HCT116 (cell line): ENCODE results near the gene CD72. TPM values are rescaled to one million over a fixed set of nuclear protein-coding genes. Genes with fewer than 3 reads are reported as not detected.
"Not testable (repeated sequence)": the region's sequence is repeated elsewhere in the genome, so short reads cannot be mapped to it uniquely, and the experiment has no call there.

Experiments used
- ATAC-seq: fragments of 200-7000 bp; cut with Tn5 transposase; 2 replicates; pipeline ENCODE4 v1.9.1; 2020; ENCODE audit warnings: mild to moderate bottlenecking, moderate library complexity
- BruUV-seq: library from RNA; stranded (reverse); fragments of 400-500 nt; replicated peaks from 2 replicates; lab custom pipeline; 2021; lab: Mats Ljungman, UMichigan
- CTCF ChIA-PET: fragments of 300-600 bp; sonication (Branson Sonifier 250); formaldehyde crosslinking; loops from one replicate; lab custom pipeline; 2021; ENCODE audit warnings: antibody characterized with exemption; lab: Charles Lee
- POLR2A ChIA-PET: fragments of 300-600, 350-600 bp; sonication (Branson Sonifier 250); formaldehyde crosslinking; loops from one replicate; lab custom pipeline; 2021; ENCODE audit warnings: antibody characterized with exemption; lab: Charles Lee
- RAD21 ChIA-PET, 2 experiments: fragments of 300-600 bp; sonication (Branson Sonifier 250); formaldehyde crosslinking; loops; one replicate each; lab custom pipeline; 2023; ENCODE audit warnings: low total read pairs in 2 of 2; ENCODE audit not compliant: uncharacterized antibody in 2 of 2, unreplicated experiment in 2 of 2, low non-redundant PET in 1 of 2; lab: Charles Lee
- DNase-seq: peaks from one replicate; pipeline ENCODE4 v3.0.0-alpha.2; 2010; ENCODE audit warnings: low read depth, low spot score
- H2AFZ ChIP-seq: fragments of 200-600 bp; shearing (Covaris generic), sonication (generic); 2 replicates; pipeline ENCODE4 v1.6.1; 2017; ENCODE audit warnings: low read depth, mixed run types, mixed read lengths, antibody characterized with exemption, low read length; ENCODE audit not compliant: poor library complexity, severe bottlenecking
- H3K27ac ChIP-seq: 2 replicates; pipeline ENCODE4 v1.5.1; 2012; ENCODE audit warnings: low read depth, low read length
- H3K27me3 ChIP-seq: fragments of 200-600 bp; sonication (generic); 2 replicates; pipeline ENCODE4 v1.6.1; 2016; ENCODE audit warnings: mixed run types, low read length, mixed read lengths; ENCODE audit not compliant: insufficient read depth
- H3K36me3 ChIP-seq, 2 experiments: fragments of 200-500 bp in 1 of 2; fragments of 200-600 bp in 1 of 2; sonication (Bioruptor generic) in 1 of 2; sonication (generic) in 1 of 2; 2 replicates each; pipeline versions ENCODE4 v1.5.1 to v1.6.1; 2014 to 2016; ENCODE audit warnings: low read length in 2 of 2, inconsistent platforms in 1 of 2, mixed read lengths in 1 of 2, mixed run types in 1 of 2; ENCODE audit not compliant: insufficient read depth in 2 of 2, control insufficient read depth in 1 of 2
- H3K4me1 ChIP-seq, 2 experiments: fragments of 200-600 bp in 1 of 2; sonication (generic) in 1 of 2; 2 replicates each; pipeline versions ENCODE4 v1.5.1 to v1.6.1; 2012 to 2017; ENCODE audit warnings: low read length in 2 of 2, inconsistent platforms in 1 of 2, mild to moderate bottlenecking in 1 of 2, mixed read lengths in 1 of 2, mixed run types in 1 of 2, moderate library complexity in 1 of 2; ENCODE audit not compliant: insufficient read depth in 2 of 2, control insufficient read depth in 1 of 2
- H3K4me2 ChIP-seq: fragments of 200-600 bp; sonication (generic); 2 replicates; pipeline ENCODE4 v1.6.1; 2017; ENCODE audit warnings: mixed run types, low read length, mixed read lengths
- H3K4me3 ChIP-seq, 2 experiments: fragments of 200-600 bp in 1 of 2; sonication (generic) in 1 of 2; replicated peaks in 1 of 2; 2 replicates each; pipeline ENCODE4 v1.5.1; 2011 to 2016; ENCODE audit warnings: low read length in 2 of 2, control low read depth in 1 of 2, low read depth in 1 of 2, mild to moderate bottlenecking in 1 of 2, mixed read lengths in 1 of 2, mixed run types in 1 of 2
- H3K79me2 ChIP-seq: fragments of 200-600 bp; sonication (generic); 2 replicates; pipeline ENCODE4 v1.6.1; 2017; ENCODE audit warnings: mild to moderate bottlenecking, mixed run types, low read length, moderate library complexity, mixed read lengths; ENCODE audit not compliant: insufficient read depth
- H3K9ac ChIP-seq: fragments of 200-600 bp; sonication (generic); 2 replicates; pipeline ENCODE4 v1.6.1; 2016; ENCODE audit warnings: low read length, mixed read lengths
- H3K9me2 ChIP-seq: fragments of 200-600 bp; sonication (generic), shearing (Covaris generic); 2 replicates; pipeline ENCODE4 v1.6.1; 2017; ENCODE audit warnings: mixed run types, mild to moderate bottlenecking, moderate library complexity; ENCODE audit not compliant: insufficient read depth
- H3K9me3 ChIP-seq, 2 experiments: fragments of 200-500 bp in 1 of 2; fragments of 200-600 bp in 1 of 2; sonication (Bioruptor generic) in 1 of 2; sonication (generic) in 1 of 2; 2 replicates each; pipeline ENCODE4 v1.6.1; 2014 to 2017; ENCODE audit warnings: low read length in 2 of 2, mixed read lengths in 2 of 2, inconsistent platforms in 1 of 2, low read depth in 1 of 2, mild to moderate bottlenecking in 1 of 2, mixed run types in 1 of 2, moderate library complexity in 1 of 2; ENCODE audit not compliant: control insufficient read depth in 1 of 2, insufficient read depth in 1 of 2
- H4K20me1 ChIP-seq: fragments of 200-600 bp; sonication (generic), shearing (Covaris generic); 2 replicates; pipeline ENCODE4 v1.6.1; 2017; ENCODE audit warnings: mixed run types, mild to moderate bottlenecking, moderate library complexity; ENCODE audit not compliant: insufficient read depth
- CBX3 ChIP-seq: IDR thresholded peaks from 2 replicates; pipeline ENCODE4 v1.6.1; 2012; ENCODE audit warnings: low read depth
- EGR1 ChIP-seq: IDR thresholded peaks from 2 replicates; pipeline ENCODE4 v1.6.1; 2012; ENCODE audit warnings: low read depth
- EZH2 ChIP-seq: fragments of 200-600 bp; sonication (generic); IDR thresholded peaks from 2 replicates; pipeline ENCODE4 v1.6.1; 2017; ENCODE audit warnings: antibody characterized with exemption, mixed run types
- EZH2phosphoT487 ChIP-seq: fragments of 200-600 bp; IDR thresholded peaks from 2 replicates; pipeline ENCODE4 v1.6.1; 2018; ENCODE audit warnings: antibody characterized with exemption, borderline replicate concordance
- JUND ChIP-seq: IDR thresholded peaks from 2 replicates; pipeline ENCODE4 v1.6.1; 2012
- POLR2AphosphoS5 ChIP-seq: IDR thresholded peaks from 2 replicates; pipeline ENCODE4 v1.6.1; 2011; ENCODE audit warnings: mild to moderate bottlenecking, low read depth, low read length, moderate library complexity
- SP1 ChIP-seq: IDR thresholded peaks from 2 replicates; pipeline ENCODE4 v1.6.1; 2012; ENCODE audit warnings: low read depth
- SRF ChIP-seq: IDR thresholded peaks from 2 replicates; pipeline ENCODE4 v1.6.1; 2012; ENCODE audit warnings: low read depth
- ZNF274 ChIP-seq: fragments of 200-500 bp; sonication (Bioruptor generic); IDR thresholded peaks from 2 replicates; pipeline ENCODE4 v1.6.1; 2014; ENCODE audit warnings: mild to moderate bottlenecking, low read depth, low read length, inconsistent platforms
- intact Hi-C: fragments of 100-400 bp; cut with micrococcal nuclease; formaldehyde crosslinking; loops from 2 replicates; pipeline ENCODE4 v1.10.0; 2022
- total RNA-seq: library from RNA; stranded (reverse); gene quantifications from one replicate; pipeline ENCODE4 v1.2.1, GENCODE V29; 2021; ENCODE audit not compliant: unreplicated experiment
- TF ChIP-seq, protein P1 (sequence below): IDR thresholded peaks from 2 replicates; pipeline ENCODE4 v1.6.1; 2012
- TF ChIP-seq, protein P2 (sequence below), 3 experiments: fragments of 200-600 bp in 1 of 3; sonication (generic) in 1 of 3; IDR thresholded peaks in 2 of 3; conservative IDR thresholded peaks in 1 of 3; 2 replicates each; pipeline ENCODE4 v1.5.1; 2012 to 2017; ENCODE audit warnings: low read depth in 2 of 3, low read length in 2 of 3, antibody characterized with exemption in 1 of 3, borderline replicate concordance in 1 of 3, control low read depth in 1 of 3, mild to moderate bottlenecking in 1 of 3, mixed read lengths in 1 of 3, mixed run types in 1 of 3, moderate library complexity in 1 of 3; ENCODE audit not compliant: insufficient read depth in 1 of 3

CD72 gene
- total RNA-seq, 1 experiment from 2014 or later: 1.6 TPM

DNA sequence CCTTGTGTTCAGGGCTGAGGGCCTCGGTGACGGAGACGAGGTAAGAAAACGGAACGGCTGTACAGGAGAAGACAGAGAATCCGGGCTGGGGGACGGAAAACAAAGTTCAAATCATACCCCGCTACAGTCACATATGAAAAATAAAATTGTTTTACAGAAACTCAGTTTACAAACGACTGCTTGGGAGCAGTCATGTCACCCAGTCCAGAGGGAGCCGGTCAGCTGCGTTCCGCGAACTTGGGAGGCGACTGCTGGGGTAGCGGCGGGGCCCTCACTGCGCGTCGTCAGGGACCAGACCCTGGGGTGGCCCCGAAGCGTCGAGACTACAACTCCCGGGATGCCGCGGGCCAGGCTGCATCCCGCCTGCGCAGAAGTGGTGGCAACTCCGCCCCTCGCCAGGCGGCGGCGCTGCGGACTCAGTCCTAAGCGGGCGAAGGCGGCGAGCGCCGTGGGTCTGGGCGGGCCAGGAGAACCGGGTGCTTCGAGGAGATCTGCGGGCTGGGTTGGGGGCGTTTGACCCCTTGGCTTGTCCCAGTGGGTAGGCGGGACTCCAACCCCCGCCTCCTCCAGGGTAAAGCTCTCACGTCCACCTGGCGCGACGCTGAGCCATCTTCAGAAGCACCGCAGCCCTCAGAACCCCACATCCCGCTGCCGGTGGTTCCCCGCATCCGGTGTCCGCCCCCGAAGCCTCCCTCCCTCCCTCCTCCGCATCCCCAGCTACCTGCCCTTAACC lies 28.5 kb upstream of the CD72 start (continued):
- TF ChIP-seq, protein P1, sequence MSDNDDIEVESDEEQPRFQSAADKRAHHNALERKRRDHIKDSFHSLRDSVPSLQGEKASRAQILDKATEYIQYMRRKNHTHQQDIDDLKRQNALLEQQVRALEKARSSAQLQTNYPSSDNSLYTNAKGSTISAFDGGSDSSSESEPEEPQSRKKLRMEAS: peak; percentile 46; the same call in 1 of the 2 replicates
- TF ChIP-seq EZH2phosphoT487 (no peak), ZNF274 (no peak)

DNA sequence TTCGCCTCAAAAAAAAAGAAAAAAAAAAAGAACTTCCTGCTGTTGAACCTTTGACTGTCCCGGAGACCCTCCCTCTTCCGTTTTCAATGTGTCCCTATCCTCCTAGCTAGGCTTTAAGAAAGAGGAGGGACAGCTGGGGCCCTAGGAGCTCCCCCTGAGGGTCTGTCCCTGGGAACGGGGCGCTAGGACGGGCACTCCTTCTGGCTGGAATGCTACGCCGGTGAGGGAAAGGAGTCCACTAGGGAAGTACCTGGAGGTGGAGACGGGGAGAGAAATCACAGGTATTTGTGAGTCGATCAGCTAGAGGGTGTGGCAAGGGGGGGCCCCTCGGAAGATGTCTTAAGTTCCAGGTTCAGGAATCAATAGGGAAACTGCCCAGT lies 27.9 kb upstream of the CD72 start:
- Histone ChIP-seq H3K79me2 (no peaks in the 10 kb centered on the region), H3K27ac (peak overlapping the region; percentile 56), H3K4me3 (peak overlapping the region; percentile 56 to 62), H3K9me3 (no peaks in the 10 kb centered on the region), H3K9ac (peak overlapping the region; percentile 52), H2AFZ (peak overlapping the region; percentile 49), H4K20me1 (no peaks in the 10 kb centered on the region), H3K4me2 (peak overlapping the region; percentile 78), H3K9me2 (no peaks in the 10 kb centered on the region), H3K36me3 (no peaks in the 10 kb centered on the region), H3K4me1 (peaks cover 6 to 20% of the 10 kb centered on the region in 2 experiments; a peak in 3 of 4 replicates)
- CTCF ChIA-PET: interaction anchor here (0.8 to 2.3 kb wide), 6 partner anchors 11 to 93 kb away, joined by 3 to 12 read pairs (median 4); partner anchors contain the start of genes CCDC107, CREB3, RMRP and TLN1
- DNase-seq: peak; percentile 22
- POLR2A ChIA-PET: interaction anchor here (1.7 kb wide), 1 partner anchor 11 kb away, joined by 6 read pairs; the partner anchor contains the start of genes CCDC107 and RMRP
- RAD21 ChIA-PET: interaction anchor here in 1 of 2 experiments (1.0 kb wide), 1 partner anchor 45 kb away, joined by 3 read pairs; no protein-coding TSS in a partner anchor
- peak; percentile 61 for ATAC-seq
- intact Hi-C loops: no loop called here
- BruUV-seq: TSS peak; percentile 71
- TF ChIP-seq CBX3: no peak
- TF ChIP-seq JUND: no peak
- TF ChIP-seq SRF: no peak
- TF ChIP-seq EZH2: no peak
- TF ChIP-seq, protein P2, sequence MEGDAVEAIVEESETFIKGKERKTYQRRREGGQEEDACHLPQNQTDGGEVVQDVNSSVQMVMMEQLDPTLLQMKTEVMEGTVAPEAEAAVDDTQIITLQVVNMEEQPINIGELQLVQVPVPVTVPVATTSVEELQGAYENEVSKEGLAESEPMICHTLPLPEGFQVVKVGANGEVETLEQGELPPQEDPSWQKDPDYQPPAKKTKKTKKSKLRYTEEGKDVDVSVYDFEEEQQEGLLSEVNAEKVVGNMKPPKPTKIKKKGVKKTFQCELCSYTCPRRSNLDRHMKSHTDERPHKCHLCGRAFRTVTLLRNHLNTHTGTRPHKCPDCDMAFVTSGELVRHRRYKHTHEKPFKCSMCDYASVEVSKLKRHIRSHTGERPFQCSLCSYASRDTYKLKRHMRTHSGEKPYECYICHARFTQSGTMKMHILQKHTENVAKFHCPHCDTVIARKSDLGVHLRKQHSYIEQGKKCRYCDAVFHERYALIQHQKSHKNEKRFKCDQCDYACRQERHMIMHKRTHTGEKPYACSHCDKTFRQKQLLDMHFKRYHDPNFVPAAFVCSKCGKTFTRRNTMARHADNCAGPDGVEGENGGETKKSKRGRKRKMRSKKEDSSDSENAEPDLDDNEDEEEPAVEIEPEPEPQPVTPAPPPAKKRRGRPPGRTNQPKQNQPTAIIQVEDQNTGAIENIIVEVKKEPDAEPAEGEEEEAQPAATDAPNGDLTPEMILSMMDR (IDR thresholded peaks at IDR 0.05 in 2 of 3, conservative IDR thresholded peaks at IDR 0.05 in 1 of 3; ENCODE audit: borderline replicate concordance in 1 of 3, insufficient read depth in 1 of 3, low read depth in 2 of 3, low read length in 2 of 3): peak in 1 of 3 experiments; percentile 22; a peak in 3 of 6 replicates
- no peak for TF ChIP-seq POLR2AphosphoS5
- no peak for TF ChIP-seq EGR1
- TF ChIP-seq SP1: no peak
- TF ChIP-seq, all 23 proteins: peak for 1
- H3K27me3 ChIP-seq: no peaks in the 10 kb centered on the region

DNA sequence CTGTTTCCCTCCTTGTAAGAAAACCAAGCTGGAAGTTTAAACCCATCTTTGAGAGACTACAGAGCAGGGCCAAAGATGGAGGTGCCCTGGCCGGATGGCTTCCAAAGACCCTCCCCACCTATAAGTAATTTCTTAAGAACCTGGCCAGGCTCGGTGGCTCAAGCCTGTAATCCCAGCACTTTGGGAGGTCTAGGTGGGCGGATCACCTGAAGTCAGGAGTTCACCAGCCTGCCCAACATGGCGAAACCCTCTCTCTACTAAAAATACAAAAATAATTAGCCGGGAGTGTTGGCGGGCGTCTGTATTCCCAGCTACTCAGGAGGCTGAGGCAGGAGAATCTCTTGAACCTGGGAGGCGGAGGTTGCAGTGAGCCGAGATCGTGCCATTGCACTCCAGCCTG lies 27.5 kb upstream of the CD72 start:
- DNase-seq, H3K27me3 ChIP-seq, H3K79me2 ChIP-seq, intact Hi-C loops, H3K9me2 ChIP-seq, H4K20me1 ChIP-seq, BruUV-seq, H2AFZ ChIP-seq, ATAC-seq, H3K9me3 ChIP-seq, H3K36me3 ChIP-seq: not testable (repeated sequence)
- Histone ChIP-seq H3K4me2 (peak overlapping the region; percentile 78), H3K4me3 (peak overlapping the region; percentile 56 to 62), H3K4me1 (peaks cover 6 to 20% of the 10 kb centered on the region in 2 experiments; a peak in 3 of 4 replicates), H3K27ac (peak overlapping the region; percentile 56), H3K9ac (peak overlapping the region; percentile 52)
- ChIA-PET RAD21 (interaction anchor here in 1 of 2 experiments (1.0 kb wide), 1 partner anchor 46 kb away, joined by 3 read pairs; no protein-coding TSS in a partner anchor), CTCF (interaction anchor here (1.3 to 2.3 kb wide), 4 partner anchors 11 to 90 kb away, joined by 3 to 12 read pairs (median 7); partner anchors contain the start of genes CCDC107, CREB3, RMRP and TLN1), POLR2A (interaction anchor here (1.7 kb wide), 1 partner anchor 12 kb away, joined by 6 read pairs; the partner anchor contains the start of genes CCDC107 and RMRP)
